NK-92 treated with Interleukin-12 subunit alpha and Interleukin-12 subunit beta, amount 100 ng/mL, for 24 hours (cell line): Measurements from ENCODE around the gene KDM4C.
"Not testable (repeated sequence)": the region's sequence is repeated elsewhere in the genome, so short reads cannot be mapped to it uniquely, and the experiment has no call there.

Experiments
- DNase-seq: peaks from one replicate; lab custom pipeline; 2025; lab: John Stamatoyannopoulos, UW

The KDM4C gene

DNA sequence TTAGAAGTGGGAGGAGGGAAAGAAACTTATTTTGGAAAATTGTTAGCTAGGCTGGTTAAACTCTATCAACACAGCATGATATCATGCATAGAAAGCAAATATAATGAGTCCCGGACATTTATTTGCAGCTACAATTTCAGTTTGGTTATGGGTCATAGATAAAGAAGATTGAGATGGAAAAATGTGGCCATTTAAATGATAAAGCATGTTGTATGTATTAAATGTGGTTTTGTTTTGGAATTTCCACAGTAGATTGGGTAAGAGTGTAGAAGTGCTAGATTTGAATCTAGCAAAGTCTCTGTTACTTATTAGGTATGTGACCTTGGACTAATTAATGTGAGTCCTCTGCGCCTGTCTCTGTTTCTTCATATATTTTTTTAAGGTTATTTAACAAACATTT, 217.4 kb downstream of the KDM4C start:
- DNase-seq = no peak

DNA sequence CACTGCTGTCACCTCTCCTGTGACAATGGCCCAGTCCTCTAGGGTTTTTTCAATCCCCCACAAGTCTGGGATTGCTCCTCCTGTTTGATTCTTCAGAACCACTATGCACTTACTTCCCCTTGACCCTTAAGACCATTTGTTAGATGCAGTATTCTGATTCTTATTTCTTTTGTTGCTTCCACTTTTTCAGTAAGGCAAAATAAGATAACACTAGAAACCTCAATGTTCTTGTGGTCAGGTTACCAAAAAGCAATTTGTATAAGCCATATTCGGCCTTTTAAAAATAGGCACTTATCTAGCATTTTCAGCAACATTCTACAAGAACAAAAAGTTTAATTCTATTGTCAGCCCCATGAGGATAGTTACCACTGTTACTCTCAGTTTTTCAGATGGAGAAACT, 220.0 kb downstream of the KDM4C start:
- no peak for DNase-seq

DNA sequence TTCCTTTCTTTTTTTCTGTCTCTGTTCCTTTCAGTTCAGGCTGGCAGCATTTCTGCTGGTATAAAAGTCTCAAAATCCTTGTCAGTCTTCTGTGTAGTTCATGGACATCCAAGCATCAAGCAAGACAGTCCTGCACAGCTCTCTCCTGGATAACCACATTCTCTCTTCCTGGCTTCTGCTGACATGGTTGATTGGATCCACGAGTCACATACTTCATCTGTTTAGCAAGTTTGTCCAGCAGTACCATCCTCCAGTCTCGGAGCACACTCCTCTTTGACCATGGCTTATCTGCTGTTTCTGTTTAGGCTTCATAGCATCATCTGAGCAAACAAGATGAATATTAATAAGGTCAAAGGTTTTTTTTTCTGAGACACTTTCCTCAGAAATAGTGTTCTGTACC, 220.8 kb downstream of the KDM4C start:
- DNase-seq = no peak

DNA sequence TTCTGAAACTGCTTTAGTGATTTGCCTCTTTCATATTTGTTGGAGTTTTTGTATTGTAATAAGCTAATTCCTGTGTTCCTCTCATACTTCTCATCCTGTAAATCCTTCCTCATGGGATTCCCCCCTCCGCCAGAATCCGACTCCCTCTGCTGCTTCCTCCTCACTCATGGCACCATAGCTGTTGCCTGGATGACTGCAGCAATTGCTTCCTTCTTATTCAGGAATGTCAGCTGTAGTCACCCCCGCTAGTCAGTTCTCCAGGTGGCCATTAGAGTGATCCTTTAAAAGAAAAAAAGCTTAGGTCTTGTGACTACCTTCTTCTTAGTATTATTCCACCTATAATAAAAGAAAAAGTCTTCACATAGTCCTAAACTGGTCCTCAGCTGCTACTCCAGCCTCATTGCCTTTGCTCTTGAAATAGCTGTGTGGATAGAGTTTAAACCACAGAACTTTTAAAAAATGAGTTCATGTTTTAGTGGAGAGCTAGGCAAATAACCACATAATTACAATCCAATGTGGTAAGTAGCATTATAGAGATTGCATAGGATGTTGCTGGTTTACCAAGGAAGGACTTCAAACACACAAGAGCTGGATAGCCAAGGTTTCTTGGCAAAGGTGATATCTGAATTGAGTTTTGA, 227.3 kb downstream of the KDM4C start:
- no peak for DNase-seq

DNA sequence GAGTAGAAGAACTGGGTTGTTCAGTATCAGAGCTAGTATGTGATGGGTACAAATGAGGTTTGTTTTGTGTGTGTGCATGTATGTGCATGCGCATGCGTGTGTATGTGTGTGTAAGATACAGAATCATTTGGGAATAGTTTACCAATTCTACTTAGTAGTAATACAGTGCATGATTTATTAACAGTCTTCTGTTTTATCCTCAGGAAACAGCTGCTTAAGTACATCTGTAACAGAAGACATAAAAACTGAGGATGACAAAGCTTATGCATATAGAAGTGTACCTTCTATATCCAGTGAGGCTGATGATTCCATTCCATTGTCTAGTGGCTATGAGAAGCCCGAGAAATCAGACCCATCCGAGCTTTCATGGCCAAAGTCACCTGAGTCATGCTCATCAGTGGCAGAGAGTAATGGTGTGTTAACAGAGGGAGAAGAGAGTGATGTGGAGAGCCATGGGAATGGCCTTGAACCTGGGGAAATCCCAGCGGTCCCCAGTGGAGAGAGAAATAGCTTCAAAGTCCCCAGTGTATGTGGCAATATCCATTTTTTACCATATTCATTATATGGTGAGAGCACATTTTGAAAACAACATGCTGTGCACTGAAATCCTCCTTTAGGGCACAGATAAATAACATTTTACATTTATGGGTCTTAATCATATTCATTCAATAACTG, 228.5 kb downstream of the KDM4C start:
- no peak for DNase-seq

DNA sequence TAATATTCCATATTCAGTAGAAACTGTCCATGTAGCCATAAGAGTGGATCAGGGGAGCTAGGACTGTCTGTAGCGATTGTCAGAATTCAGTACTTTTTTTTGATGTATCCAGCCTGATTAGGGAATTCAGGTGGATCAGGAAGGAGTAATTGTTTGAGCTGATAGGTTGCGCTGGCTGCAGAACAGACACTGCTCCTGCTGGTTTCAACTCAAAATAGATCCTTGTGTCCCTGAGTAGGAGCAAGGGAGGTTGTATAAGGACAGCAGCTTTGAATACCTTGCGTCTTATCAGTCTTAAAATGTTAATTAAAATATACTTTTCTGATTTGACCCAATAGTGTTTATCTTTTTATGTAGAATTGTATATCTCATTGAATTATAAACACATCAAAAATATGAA, 229.6 kb downstream of the KDM4C start:
- no peak for DNase-seq

DNA sequence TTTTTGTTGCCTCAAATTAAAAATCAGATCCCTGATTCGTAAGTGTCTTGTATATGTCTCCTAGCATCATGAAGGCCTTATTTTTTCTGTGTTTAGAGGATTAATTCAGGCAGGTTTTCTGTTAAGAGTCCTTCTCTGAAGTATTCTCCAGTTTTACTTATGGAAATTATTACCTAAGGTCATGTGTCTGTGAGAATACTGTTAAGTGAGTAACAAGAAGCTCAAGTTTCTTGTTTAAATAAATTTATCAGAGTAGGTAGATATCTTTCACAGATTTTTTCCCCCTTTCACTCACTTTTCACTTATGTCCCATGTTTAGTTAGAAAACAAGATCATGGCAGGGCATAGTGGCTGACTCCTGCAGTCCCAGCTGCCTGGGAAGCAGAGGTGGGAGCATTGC, 233.6 kb downstream of the KDM4C start:
- DNase-seq = no peak

DNA sequence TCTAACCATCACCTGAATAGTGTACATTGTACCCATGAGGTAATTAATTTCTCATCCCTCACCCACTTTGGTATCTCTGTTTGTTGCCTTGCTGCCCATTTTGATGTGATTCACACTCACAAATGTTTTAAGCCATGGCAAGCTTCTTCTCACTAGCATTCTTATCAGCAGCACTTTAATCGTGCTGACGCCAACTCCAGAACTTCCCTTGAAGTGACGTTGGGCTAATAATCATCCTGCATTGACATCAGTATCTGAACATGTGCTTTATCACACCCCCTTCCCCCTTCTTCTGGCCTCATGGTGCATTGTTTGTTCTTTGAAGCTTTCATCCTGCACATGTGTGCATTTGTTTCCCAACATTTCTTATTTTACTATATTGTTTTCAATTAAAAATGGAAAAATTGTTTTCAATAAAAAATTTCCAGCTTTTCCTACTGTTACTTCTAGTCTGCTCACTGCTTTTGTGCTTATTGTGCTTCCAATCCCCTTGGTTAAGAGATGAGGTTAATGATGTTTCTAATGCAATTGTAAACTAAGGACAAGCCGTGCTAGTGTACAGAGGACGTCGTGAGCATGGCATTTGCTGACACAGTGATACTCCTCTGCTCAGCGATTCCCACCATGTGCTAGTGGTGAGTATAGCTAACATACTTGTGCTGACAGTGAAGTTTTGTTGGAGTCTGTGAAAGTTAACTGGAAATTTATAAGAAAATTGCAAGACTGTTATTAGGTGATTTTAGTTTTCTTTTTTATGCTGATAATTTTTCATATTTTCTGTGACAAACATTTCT, 238.5 kb downstream of the KDM4C start:
- no peak for DNase-seq

DNA sequence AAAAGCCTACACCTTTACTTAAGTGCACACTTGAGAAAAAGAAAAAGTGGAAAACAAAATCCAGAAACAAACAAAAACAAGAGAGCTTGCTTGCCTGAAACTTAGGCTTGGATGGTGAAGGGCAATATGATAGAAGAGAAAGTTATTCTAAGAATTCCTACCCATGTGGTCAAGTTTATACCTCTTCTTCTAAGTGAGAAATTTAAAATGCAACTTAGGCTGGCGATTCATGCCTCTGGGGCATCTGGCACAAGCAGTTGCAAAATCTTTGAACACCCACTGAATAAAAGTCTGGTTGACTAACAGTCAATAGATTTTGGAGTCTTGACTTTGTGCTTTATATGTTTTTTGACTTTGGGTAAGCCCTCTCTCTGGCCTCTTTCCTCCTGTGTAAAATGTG, 239.6 kb downstream of the KDM4C start:
- DNase-seq = no peak

DNA sequence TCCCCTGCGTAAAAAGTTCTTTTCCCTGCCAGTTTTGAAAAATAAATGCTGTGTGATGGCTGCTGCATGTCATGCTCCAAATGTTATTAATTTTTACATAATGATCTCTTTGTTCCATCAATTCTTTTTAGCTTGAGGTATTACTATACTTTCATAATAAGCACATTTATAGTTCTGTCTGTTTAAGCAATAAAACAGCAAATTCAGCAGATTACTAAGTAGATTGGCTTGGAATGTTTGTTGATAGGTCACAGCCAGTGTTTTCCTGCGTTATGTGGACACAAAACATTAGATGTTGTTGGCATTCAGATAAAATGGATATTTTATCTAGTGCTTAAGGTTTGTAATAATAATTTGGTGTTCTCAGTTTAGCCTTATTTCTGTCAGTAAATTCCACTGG, 242.0 kb downstream of the KDM4C start:
- no peak for DNase-seq

DNA sequence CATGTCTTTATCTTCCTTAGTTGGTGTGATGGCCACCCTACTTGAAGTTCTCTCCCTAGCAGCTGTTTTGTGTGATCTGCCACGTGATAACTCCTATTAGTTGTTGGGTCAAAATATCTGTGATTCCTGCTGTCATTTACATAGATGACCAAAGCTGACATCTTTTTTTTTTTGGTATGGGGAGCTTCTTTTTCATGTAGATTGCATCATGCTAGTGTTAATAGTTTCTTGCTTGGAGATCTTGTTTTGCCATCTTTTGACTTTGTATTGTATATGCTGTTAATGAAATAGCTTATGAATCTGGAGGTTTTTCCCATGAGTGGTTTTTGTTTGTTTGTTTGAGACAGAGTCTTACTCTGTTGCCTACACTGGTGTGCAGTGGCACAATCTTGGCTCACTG, 243.8 kb downstream of the KDM4C start:
- DNase-seq = no peak

DNA sequence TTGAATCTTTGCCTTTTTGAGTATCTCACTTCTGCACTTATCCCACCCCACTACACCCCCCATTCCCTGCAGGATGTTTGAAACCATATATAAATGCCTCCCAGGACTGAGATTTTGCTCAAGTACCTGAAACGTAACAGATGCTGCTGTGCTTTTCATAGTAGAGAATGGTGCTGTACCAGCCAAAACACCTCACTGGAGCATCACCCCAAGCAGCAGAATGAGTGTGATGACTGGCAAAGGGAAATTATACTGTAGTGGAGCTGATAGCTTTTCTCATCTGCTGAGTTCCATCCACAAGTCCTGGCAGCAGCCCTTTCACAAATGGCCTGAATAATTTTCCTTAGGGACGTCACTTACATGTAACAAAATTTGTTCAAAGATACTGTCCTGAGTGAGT, 246.1 kb downstream of the KDM4C start:
- DNase-seq = no peak

DNA sequence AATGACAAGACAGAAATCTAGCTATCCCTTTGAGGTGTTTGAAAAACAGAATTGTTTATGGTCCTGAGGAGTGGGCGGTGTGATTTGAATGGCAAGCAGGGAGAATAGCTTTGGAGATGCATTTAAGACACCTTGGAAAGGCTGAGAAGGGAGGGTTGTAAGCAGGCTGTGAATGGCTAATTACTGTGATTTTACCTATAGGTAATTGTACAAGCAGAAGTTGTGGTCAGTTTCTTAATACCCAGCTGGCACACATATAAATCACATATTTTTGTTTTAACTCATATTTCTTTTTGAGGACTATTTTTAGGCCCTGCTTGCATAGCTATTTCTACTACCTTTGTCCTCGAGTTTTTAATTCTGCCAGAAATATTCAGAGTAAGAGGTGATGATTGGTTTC, 248.6 kb downstream of the KDM4C start:
- no peak for DNase-seq

DNA sequence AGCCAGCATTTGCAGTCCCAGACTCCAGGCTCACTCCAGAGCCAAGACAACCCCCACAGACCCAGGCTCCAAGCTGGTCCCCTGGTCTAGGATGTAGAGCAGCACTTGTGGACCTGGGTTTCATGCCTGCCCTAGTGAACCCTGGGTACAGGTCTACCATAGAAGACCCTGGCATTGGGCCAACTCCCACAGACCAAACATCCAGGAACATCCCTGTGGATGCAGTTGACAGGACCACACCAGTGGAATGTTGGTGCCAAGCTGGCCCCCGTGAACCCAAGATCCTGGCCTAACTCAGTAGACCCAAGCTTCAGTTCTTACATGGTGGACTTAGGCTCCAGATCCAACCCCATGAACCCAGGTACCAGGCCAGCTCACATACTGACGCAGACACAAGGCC, 250.6 kb downstream of the KDM4C start:
- no peak for DNase-seq

DNA sequence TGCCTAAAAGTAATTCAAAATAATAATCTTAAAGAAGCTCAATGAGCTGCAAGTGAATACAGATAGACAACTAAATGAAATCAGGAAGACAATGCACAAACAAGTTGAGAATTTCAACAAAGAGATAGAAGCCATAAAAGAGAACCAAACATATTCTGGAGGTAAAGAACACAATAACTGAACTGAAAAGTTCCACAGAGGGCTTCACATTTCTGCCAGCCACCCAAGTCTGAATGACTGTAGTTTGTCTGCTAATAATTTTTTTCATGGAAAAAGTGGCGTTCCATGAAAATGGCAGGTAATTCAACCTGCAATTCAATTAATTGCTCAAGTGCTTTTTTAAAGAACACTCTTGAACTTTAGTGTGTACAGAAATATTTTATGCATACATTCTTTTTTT, 251.3 kb downstream of the KDM4C start:
- DNase-seq = no peak

DNA sequence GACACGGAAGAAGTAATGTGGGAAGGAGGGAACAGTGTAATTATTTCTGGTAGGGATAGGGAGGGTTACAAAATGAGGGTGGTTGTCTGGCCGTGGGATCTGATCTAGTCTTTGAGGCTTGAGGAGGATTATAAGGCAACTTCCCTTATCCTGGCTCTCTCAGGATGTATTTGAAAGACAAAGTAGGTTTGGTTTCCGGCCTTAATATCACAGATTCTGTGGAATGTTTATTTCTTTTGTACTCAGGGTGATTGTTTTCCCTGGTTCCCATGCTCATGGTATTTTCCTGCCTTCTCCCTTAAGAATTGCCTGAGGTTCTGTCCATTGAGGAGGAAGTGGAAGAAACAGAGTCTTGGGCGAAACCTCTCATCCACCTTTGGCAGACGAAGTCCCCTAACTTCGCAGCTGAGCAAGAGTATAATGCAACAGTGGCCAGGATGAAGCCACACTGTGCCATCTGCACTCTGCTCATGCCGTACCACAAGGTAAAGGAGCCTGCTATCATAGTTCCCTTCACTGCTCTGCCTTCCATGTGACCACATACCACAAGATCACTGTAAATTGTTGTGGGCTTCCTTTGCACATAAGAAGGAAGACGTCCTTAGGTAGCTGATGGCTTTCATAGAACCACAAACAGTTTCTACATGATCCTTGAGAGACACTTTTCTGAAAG, 253.8 kb downstream of the KDM4C start:
- DNase-seq = no peak

DNA sequence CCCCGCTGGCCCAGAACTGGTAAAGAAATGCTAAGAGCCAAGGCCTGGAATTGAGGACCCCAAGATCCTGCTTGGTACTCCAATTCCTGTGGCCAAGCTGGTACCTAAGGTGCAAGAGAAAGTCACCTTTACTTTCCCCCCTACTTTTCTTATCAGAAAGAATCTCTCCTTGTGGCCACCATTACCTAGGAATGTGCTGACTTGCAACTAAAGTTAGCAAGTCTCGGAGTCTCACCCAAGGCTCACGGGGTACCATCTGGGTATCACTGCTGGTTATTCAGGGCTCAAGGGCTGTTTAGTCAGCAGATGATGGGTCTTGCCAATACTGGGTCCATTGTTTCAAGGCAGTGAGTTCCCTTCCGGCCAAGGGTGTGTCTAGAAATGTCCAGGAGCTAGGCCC, 270.2 kb downstream of the KDM4C start:
- DNase-seq = no peak

DNA sequence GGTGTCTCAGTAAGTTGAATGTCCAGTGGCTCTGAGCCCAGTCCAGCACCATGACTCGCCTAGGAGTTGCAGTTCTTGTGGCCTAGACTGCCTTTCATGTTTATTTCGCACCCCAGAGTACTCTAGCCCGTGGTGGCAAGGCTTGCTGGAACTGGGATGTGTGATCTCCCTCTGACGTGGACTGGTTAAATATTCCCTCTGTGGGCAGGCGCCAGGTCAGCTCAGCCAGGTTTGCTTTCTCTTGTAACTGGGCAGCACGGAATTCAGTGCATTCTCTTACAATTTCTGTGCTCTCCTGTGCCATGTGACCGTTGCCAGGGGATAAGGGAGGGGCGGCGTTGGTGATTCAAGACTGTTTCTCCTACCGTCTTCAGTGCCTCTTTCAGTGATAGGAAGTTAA, 270.8 kb downstream of the KDM4C start:
- DNase-seq = no peak

DNA sequence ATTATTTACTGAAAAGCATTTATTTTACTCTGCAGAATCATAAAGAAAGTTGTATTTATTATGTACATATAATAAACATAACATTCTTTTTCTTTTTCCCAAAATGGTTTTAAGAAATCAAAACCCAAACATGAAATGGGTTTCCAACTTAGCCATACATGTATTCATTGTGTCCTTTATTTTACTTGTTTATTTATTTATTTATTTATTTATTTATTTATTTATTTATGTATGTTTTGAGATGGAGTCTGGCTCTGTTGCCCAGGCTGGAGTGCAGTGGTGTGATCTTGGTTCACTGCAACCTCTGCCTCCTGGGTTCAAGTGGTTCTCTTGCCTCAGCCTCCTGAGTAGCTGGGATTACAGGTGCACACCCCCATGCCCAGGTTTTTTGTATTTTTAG, 273.2 kb downstream of the KDM4C start:
- DNase-seq = not testable (repeated sequence)

DNA sequence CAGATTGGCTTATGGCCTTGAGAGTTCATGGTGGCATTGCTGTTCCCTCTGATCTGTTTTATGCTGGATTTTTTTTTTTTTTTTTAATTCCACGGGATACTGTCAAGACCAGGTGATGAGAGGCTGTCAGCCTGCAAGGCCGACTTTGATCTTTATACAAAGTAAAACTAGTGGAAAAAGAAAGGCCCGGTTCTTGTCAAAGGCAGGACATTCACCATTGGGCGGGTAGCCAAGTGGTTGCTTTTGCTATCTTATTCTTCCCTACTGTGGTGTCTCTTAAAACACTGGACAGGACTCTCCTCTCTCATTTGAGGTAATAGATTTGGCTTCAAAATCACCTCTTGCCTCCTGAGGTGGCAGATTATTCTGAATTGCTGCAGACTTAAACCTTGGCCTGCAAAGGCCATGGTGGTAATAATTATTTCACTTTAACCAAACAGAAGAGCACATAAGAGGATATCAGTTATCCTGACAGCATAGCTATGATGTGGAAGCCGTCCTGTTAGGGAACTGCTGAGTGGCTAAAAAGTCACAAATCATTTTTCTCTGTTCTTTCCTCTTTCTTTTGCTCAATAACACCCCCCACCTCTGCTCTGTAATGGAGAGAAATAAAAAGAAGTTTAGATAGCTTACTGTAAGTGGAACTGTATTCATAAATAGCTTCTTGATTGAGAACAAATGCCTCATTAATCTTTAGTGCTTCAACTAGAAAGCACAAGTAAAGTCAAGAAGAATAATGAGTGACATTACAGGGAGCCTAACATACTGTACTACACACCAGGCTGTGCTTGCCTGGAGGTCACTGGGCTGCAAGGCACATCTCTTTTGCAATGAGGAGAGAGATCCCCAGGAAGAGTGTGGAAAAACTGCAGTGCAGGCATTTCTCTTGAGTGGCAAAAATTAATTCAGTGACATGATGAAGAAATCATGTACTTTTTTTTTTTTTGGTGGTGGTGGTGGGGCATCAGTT, 275.6 kb downstream of the KDM4C start:
- no peak for DNase-seq

DNA sequence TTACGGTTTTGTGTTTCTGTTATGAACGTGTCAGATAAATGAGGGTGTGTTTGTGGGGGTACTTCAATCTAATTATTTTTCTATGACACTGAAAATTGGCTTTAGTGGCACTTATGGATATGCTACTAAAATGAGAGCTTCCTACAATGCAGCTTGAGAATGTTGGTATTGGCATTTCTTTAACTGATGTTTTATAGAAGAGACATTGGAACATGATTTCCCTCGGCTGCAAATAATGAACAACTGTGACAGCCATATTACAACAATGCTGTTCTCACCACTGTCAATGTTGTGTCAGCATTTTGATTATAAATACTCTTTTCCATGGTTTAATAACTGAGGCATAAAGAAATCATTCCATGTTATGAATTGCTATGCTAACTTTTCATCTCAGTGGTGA, 279.4 kb downstream of the KDM4C start:
- DNase-seq = no peak

DNA sequence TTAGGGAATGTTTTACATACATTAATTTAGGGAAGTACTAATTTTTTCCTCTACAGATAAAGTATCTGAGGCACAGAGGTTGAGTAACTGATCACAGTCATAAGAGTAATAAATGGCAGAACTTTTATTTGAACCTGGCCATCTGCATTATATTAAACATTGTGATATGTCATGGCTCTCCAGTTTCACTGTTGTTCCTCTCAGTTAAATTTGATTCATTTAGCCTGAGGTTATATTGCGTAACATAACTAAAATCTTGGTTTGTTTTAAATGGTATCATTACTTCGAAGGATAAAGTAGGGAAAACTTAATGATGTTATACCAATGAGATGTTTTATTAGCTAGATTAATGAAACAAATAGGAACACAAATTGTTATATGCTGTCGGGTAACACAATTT, 284.4 kb downstream of the KDM4C start:
- no peak for DNase-seq
